CD4-positive, alpha-beta T cell treated with Interleukin-4 for 1 hour (primary cell): Measurements from ENCODE around the gene MOB2.

Source experiments
- DNase-seq, 2 donors: peaks; one replicate each; pipeline ENCODE4 v3.0.0-alpha.2; 2020 to 2022

MOB2 gene

GRCh38 chr11:1455763-1456060, 30.9 kb downstream of the MOB2 start:
- no peak for DNase-seq

DNA sequence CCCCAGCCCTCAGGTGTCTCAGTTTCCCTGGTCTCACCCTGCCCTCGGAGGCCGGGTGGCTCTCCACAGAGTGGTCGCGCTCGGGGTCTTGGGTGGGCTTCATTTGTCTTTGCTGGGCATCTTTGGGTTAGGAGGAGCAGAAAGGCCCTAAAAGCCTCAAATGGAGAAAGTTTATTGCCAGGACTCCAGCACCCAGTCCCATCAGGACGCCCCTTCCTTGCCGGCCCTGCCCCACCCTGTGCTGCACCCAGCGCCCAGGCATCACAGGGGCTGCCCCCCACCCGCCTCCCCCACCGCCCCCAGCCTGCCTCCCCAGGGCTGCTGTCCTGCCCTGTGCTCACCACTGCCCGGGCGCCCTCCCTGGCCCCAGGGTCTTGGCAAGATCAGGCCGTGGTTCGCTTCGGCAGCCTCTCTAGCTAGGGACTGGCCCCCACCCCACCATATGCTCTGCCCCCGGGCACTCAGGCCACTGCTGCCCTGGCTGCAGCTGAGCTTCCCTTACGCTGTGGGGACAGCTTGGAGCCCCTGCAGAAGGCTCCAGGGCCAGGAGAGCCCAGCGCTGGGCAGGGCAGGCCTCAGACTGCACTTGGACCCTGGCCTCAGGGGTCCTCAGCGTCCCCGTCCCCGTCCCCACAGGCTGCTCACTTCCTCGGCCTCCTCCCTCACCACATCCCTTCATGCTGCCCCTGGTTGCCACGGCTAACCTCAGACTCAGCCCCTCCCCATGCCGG, 31.4 kb downstream of the MOB2 start:
- no peak for DNase-seq

GRCh38 chr11:1454576-1454975, 32.0 kb downstream of the MOB2 start:
- DNase-seq, result no peak

DNA sequence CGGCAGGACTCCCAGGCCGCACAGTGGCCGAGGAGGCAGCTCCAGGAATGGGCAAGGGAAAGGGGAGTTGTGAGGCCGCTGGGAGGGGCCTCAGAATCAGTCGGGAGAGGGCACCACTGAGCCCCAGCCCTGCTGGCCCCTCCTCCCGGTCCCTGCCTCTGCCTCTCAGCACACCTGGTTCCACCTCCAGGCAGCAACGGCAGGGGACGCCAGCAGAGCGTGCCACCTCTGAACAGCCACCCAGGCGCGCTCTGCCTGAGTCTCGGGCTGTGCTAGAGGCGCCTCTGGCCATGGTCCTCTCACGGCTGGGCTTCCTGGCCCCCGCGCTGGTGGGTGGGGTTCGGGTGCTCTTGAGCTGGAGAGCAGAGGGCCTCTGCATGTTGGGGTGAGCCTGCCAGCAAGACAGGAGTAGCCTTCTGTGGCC, 33.0 kb downstream of the MOB2 start:
- peak; percentile 17 to 52 for DNase-seq

DNA sequence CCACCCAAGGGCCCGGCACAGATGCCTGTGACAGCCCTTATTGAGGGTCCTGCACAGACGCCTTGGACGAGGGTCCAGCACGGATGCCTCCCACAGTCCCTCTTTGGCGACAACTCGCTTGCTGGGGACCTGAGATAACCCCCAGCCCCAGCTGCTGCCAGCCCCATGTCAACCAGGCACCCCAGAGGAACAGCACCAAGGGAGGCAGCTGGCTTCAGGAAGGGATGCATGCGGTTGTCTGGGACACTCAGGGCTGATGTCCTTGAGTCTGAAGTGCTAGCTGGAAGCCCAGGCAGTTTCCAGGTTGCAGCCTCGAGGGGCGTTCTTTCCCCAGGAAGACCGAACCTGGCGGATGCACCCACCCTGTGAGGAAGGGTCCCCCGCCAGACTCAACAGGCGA, 33.8 kb downstream of the MOB2 start:
- DNase-seq, result no peak

DNA sequence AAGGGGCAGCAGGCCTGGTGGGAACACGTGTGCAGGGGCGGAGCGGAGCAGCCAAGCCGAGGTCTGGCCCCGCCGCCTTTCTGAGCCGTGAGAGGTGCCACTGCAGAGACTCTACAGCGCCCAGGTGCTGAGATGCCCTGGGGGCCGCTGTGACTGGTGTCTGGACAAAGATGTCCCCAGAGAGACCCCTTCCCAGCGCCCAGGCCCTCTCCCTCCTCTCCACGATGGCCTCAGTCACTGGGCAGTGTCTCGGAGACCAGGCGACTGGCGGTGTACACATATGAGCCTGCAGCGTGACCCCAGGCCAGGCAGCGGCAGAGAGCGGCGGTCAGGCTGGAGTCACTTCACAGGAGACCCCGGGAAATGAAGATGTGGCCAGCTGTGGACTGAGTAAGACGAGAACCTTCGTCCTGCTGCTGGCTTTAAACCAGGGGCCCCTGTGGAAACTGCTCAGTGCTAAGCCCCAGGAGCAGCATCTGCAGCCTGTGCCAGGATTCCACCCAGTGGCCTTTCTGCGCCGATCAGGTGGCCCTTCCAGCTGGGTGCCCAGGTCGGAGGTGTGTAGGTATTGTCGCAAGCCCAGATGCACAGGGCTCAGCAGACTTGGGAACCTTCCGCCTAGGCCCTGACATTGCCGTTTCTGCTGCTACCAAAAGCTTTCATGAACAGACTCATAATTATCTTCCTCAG, 34.7 kb downstream of the MOB2 start:
- DNase-seq, result no peak

GRCh38 chr11:1450949-1451710, 35.4 kb downstream of the MOB2 start:
- DNase-seq, result no peak

- DNase-seq, result no peak
Measured at GRCh38 chr11:1450344-1450875, 36.2 kb downstream of the MOB2 start.

DNA sequence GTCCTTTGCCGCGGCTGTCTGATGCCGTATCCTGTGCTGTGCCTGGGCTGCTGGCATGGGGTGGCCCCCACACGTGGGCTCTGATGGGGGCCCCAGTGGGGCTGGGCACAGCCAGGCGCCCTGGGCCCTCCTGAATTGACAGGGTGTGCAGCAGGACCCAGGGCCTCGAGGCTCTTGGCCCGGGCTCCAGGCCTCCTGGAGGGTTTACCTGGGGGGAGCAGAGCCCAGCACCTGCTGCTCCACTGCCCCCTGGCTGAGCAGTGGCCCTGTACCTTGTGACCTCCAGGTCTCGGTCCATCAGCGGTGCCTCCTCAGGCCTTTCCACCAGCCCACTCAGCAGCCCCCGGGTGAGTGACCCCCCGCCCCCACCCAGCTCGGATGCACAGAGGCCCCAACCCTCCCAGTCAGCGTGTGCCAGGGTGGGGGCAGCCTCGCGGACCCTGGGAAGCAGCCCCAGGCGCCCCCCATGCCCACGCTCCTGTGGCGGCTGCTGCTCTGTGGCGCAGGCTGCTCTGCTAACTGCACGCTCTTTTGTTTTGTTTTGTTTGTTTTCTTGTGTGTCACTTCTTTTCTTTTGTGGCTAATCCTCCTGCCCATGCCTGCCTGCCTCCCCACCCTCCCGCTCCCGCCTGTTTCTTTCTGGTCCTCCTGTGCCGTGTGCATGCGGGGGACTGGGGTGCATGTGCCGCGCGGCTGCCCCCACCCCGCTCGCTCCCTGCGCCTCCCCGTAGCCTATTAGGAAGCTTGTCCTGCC, 36.9 kb downstream of the MOB2 start:
- no peak for DNase-seq

DNA sequence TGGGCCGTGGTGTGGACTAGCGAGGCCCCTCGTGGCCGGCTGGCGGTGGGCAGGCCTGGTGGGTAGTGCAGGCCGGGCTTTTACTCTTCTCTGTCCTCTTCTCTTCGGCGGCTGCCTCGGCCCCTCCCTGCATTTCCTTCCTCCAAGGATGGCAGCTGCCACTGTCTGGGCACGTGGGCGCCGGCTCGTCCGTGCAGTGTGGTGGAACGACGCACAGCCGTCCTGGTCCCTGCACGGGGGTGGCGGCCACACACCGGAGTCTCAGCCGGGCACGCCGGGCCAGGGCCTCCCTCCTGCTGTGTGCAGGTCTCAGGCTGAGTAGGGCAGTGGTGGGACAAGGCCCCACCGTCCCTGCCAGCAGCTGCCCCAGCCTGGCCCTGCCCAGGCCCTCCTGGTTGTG, 37.7 kb downstream of the MOB2 start:
- DNase-seq, result no peak

DNA sequence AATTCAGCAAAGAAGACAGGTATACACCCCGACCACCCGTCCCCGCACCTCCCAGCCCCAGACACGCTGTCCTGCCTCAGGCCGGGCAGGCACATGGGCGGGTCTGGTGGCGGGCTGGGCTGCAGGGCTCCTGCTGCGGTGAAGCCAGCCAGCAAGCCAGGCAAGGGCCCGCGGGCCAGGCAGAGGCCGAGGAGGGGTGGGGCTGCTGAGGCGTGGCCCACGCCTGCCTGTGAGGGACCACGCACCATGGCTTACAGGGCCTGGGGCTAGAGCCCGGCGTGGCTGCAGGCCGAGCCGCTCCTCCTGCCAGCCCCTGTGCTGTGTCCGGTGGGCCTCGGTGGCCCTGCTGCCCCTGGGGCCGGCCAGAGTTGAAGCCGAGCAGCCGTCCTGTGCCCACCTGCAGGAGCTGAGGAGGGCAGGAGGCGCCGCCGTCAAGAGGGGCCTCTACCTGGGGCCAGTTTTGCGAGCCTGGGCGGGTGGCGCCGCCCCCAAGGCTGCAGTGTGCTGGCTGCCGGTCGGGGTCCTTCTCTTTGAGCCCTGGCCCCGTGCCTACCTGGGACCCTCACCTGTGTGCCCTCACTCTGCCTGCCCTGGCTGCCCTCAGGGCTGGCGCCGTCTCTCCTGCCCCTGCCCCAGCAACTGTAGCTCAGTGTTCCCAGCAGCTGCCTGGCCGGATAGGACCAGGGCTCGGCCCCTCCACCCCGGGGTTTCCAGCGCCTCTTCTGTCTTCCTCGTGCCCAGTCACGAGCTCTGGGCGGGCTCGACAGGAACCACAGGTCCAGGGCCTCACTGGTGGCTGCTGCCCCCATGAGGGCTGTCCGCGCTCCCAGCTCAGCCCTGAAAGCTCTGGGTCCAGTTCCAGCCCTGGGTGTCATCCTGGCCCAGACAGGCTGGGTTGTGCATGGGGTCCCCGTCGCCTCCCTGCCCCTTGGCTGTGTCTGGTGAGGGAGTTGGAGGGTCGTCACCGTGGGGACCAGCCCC, 38.4 kb downstream of the MOB2 start:
- DNase-seq, result no peak

DNA sequence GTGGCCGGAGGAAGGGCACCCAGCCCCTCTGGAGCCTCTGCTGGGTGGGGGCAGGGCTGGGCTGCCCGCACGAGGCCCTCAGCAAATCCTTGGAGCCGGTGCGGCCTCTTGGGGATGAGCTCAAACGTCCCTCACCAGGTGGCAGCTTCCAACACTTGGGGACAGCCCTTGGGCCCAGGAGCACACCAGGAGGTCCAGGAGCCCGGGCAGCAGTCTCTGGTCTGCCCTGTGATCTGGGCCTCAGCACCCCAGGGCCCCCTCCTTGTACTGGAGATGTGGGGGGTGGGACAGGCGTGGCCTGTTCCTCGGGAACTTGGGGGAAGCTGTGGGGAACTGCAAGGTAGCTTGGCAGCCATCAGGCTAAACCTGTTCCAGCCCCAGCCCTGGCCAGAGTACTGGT, 40.0 kb downstream of the MOB2 start:
- DNase-seq, result no peak

DNA sequence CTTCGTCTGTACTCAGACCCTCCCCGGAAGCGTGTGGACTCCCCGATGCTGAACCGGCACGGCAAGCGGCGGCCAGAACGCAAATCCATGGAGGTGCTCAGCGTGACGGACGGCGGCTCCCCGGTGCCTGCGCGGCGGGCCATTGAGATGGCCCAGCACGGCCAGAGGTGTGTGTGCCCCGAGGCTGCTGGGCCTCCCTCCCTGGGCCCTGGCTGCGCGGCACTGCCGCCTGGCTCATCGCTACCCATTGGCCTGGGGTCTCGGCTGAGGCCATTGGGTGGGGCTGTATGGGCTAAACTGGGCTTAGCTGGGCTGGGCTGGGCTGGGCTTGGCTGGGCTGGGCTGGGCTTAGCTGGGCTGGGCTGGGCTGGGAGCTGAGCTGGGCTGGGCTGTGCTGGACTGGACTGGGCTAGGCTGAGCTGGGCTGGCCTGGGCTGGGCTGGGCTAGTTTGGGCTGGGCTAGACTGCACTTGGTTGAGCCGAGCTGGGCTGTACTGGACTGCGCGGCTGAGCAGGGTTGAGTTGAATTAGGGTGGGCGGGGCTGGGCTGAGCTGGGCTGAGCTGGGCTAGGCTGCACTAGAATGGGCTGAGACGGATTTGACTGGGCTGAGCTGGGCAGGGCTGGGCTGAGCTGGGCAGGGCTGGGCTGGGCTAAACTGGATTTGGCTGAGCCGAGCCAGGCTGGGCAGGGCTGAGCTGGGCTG, 40.7 kb downstream of the MOB2 start:
- DNase-seq, result no peak

- no peak for DNase-seq
Measured at GRCh38 chr11:1444823-1445422, 41.7 kb downstream of the MOB2 start.

GRCh38 chr11:1444321-1444720, 42.3 kb downstream of the MOB2 start:
- DNase-seq, result no peak

DNA sequence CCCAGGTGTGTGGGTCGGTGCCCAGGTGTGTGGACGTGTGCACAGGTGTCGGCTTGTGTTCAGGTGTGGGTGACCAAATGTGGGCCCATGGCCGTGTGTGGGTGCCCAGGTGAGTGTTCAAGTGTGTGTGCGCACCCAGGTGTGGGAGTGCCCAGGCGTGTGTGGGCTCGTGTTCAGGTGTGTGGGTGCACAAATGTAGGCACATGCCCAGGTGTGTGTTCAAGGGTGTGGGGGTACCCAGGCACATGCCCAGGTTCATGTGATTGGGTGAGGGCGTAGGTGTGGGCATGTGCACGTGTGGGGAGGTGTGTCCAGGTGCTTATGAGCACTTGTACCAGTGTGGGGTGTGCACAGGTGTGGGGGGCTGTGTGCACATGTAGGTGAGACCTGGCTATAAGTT, 42.8 kb downstream of the MOB2 start:
- no peak for DNase-seq

DNA sequence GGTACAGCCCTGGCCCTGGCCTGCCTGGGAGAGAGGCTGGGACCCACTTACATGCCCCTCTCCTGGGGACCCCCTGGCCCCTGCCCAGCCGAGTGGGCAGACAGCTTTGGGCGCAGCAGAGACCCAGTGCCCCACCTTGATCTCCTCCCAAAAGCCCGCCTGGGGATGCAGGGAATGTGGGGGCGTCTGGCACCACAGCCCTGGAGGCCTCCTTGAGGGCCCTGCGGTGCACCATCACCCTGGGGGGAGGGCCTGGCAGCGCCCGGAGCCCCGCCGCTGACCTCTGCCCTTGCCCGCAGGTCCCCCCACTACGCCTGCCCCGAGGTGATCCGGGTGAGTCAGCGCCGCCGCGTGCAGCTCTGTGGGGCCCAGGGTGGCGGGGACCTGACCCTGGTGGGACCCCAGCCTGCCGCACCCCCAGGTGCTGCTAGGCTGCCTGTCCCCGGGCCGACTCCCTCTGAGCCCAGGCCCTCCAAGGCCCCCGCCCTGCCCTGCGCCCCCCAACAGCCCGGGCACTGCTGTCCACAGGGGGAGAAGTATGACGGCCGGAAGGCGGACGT, 43.7 kb downstream of the MOB2 start:
- DNase-seq, result no peak

- no peak for DNase-seq
Measured at GRCh38 chr11:1442163-1442562, 44.4 kb downstream of the MOB2 start.

DNA sequence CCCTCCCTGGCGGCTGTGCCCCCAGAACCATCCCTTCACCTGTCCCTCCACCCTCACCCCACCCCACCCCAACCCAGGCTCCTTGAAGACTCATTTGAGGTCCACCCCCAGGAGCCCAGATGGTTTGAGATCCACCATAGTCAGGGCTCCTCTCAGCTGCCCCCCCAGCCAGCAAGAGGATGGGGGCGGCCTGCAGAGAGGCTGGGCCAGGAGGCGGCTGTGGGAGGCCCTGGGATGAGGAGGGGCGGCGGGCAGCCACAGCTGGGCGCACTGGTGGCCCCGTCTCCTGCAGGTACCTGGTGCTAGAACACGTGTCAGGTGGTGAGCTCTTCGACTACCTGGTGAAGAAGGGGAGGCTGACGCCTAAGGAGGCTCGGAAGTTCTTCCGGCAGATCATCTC, 46.1 kb downstream of the MOB2 start:
- no peak for DNase-seq

- no peak for DNase-seq
Measured at GRCh38 chr11:1440066-1440465, 46.5 kb downstream of the MOB2 start.
